HEK293 (cell line): ENCODE results near the gene NAV2.

Experiments
- CTCF ChIP-seq: fragments of 450-650 bp; formaldehyde crosslinking; IDR thresholded peaks from 2 replicates; pipeline ENCODE4 v1.5.1; 2016; ENCODE audit warnings: missing biosample characterization, missing genetic modification characterization
- SETDB1 ChIP-seq: IDR thresholded peaks from one replicate; pipeline ENCODE4 v1.6.1; 2017; ENCODE audit warnings: mild to moderate bottlenecking, low read length, moderate library complexity, mixed read lengths; ENCODE audit not compliant: insufficient read length
- SP2 ChIP-seq: fragments of 450-650 bp; formaldehyde crosslinking; IDR thresholded peaks from 2 replicates; pipeline ENCODE4 v1.5.1; 2016; ENCODE audit warnings: missing biosample characterization, missing genetic modification characterization
- TCF7L2 ChIP-seq: IDR thresholded peaks from 2 replicates; pipeline ENCODE4 v1.6.1; 2011; ENCODE audit warnings: low read depth, mild to moderate bottlenecking, inconsistent platforms, low read length, moderate library complexity, borderline replicate concordance
- ZBTB7A ChIP-seq: fragments of 450-650 bp; formaldehyde crosslinking; IDR thresholded peaks from 2 replicates; pipeline ENCODE4 v1.5.1; 2016; ENCODE audit warnings: low read depth, missing biosample characterization, missing genetic modification characterization
- ZFP69B ChIP-seq: fragments of 450-650 bp; formaldehyde crosslinking; IDR thresholded peaks from 2 replicates; pipeline ENCODE4 v1.5.1; 2016; ENCODE audit warnings: missing biosample characterization, missing genetic modification characterization
- ZNF302 ChIP-seq: fragments of 450-650 bp; formaldehyde crosslinking; IDR thresholded peaks from 2 replicates; pipeline ENCODE4 v1.5.1; 2016; ENCODE audit warnings: missing biosample characterization, missing genetic modification characterization, low read depth
- ZNF423 ChIP-seq: fragments of 450-650 bp; formaldehyde crosslinking; IDR thresholded peaks from 2 replicates; pipeline ENCODE4 v1.5.1; 2016; ENCODE audit warnings: missing biosample characterization, missing genetic modification characterization
- ZNF610 ChIP-seq: fragments of 450-650 bp; formaldehyde crosslinking; IDR thresholded peaks from 2 replicates; pipeline ENCODE4 v1.5.1; 2016; ENCODE audit warnings: missing biosample characterization, missing genetic modification characterization, borderline replicate concordance
- ZNF639 ChIP-seq: fragments of 450-650 bp; formaldehyde crosslinking; IDR thresholded peaks from 2 replicates; pipeline ENCODE4 v1.5.1; 2016; ENCODE audit warnings: missing biosample characterization, missing genetic modification characterization
- ZXDB ChIP-seq: fragments of 450-650 bp; formaldehyde crosslinking; IDR thresholded peaks from 2 replicates; pipeline ENCODE4 v1.5.1; 2016; ENCODE audit warnings: missing biosample characterization, missing genetic modification characterization

GRCh38 chr11:20087118-20087521 lies 374.5 kb downstream of the NAV2 start:
- TF ChIP-seq ZXDB (no peak), ZBTB7A (tag by site-specific recombination) (no peak), ZNF610 (tag by site-specific recombination) (no peak), SP2 (tag by site-specific recombination) (no peak), ZFP69B (tag by site-specific recombination) (no peak), CTCF (no peak), TCF7L2 (no peak), ZNF302 (tag by site-specific recombination) (no peak), SETDB1 (no peak), ZNF423 (tag by site-specific recombination) (no peak), ZNF639 (tag by site-specific recombination) (no peak)
